DMS53 treated with DMSO at 0.1 percent for 48 hours (cell line): ENCODE measurements around the gene TRAPPC2.
"Not testable (repeated sequence)": the region's sequence is repeated elsewhere in the genome, so short reads cannot be mapped to it uniquely, and the experiment has no call there.

Experiments used
- DNase-seq: peaks from one replicate; lab custom pipeline; 2025; ENCODE audit not compliant: unreplicated experiment; lab: John Stamatoyannopoulos, UW

The TRAPPC2 gene

DNA sequence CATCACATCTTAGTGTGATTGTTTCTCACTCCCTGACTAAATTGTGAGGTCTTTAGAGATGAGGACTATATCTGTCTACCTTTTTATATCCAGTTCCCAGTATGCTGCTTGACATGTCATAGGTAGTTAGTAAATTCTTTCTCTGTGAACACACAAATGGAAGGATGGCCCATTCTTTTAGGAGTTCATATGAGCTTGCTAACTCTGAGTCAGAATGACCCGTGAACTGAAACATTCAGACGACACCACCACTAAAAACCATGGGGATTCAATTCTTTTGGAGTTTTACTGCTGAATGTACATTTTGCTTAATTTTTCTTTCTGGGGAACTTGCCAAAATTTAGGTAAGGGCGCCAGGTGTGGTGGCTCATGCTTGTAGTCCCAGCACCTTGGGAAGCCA, 14.1 kb upstream of the TRAPPC2 start:
- no peak for DNase-seq

DNA sequence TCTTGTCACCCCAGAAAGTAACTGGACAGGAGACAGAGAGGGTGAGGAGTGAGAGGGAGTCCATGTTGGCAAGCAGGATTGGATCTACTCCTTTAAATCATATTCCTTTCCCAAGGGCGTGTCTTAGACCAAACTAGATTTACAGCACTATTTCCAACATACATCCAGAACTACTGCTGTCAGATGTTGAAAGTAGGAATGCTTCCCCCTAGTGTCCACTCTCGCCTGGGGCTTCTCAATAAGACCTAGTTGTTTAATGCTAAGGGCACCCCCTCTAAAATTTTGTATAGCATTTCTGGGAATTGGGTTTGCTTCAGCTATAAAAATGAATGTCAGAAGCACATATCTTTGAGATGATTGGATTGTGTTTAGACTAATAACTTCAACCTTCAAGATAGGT, 13.4 kb upstream of the TRAPPC2 start:
- peak; percentile 1 for DNase-seq

DNA sequence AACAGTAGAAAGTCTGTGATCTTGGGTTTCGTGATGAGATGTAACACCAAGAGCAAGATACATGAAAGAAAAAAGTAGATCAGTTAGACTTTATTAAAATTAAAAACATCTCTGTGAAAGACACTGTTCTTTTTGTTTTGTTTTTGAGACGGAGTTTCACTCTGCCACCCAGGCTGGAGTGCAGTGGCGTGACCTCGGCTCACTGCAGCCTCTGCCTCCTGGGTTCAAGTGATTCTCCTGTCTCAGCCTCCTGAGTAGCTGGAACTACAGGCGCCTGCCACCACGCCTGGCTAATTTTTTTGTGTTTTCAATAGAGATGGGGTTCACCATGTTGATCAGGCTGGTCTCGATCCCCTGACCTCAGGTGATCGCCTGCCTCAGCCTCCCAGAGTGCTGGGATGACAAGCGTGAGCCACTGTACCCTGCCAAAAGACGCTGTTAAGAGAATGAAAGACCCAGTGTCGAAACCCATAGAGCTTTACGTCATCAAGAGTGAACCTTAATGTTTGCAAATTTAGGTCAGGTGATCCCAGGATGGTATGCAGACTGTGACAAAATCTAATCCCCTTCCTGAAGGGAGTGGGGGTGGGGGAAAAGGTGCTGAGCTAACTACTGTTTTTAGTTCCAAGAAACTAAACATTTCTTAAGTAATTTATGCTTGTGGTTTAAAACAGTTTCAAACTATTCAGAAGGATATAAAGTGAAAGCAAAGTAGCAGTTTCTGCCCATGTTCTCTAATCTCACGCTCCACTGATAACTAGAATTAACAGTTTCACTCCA, 8.2 kb upstream of the TRAPPC2 start:
- no peak for DNase-seq

- DNase-seq = no peak
These were observed 7.3 kb upstream of the TRAPPC2 start for GRCh38 chrX:13741695-13742094.

- DNase-seq = no peak
These were observed 914 bp downstream of the TRAPPC2 start for GRCh38 chrX:13733506-13733905.

DNA sequence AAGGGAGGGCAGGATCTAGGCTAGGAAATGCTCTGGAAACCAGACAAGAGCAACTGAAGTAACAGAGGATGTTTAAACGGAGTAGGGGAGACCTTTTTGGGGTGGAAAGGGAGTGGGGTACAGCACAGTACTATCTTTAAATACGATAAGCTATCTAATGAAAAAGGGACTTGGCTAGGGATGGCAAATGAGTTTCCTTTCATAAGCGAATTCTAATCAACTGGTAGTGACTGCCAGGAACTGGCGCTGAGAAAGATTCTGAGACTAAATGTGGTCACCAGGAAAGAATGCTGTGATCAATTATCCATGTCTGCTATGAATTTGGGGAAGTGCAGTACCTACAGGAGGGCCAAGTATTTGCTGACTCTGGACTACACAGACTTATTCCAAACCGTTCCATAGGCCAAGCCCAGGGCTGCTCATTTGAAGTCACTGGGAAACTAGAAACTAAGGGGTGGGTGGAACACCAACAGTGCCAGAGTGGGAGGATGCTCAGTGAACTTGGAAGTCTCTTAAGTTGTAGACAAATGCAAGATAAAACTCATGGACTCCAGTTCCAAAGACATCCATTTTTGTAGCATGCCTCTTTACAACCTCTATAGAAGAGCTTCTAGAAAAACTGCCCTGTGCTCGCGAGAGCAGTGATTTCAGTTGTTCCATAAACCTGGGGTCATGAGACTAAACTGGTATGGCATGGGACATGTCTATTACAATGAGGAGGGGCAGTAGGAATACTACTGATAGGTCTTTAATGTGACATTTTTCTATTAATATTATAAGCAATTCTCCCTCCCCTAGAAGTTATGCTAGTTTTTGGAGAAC, 2.0 kb downstream of the TRAPPC2 start:
- no peak for DNase-seq

DNA sequence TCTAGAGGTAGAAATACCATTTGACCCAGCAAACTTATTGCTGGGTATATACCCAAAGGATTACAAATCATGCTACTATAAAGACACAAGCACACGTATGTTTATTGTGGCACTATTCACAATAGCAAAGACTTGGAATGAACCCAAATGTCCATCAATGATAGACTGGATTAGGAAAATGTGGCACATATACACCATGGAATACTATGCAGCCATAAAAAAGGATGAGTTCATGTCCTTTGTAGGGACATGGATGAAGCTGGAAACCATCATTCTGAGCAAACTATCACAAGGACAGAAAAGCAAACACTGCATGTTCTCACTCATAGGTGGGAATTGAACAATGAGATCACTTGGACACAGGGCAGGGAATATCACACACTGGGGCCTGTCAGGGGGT, 3.9 kb downstream of the TRAPPC2 start:
- DNase-seq = not testable (repeated sequence)

GRCh38 chrX:13726583-13726982, 7.8 kb downstream of the TRAPPC2 start:
- DNase-seq = not testable (repeated sequence)

DNA sequence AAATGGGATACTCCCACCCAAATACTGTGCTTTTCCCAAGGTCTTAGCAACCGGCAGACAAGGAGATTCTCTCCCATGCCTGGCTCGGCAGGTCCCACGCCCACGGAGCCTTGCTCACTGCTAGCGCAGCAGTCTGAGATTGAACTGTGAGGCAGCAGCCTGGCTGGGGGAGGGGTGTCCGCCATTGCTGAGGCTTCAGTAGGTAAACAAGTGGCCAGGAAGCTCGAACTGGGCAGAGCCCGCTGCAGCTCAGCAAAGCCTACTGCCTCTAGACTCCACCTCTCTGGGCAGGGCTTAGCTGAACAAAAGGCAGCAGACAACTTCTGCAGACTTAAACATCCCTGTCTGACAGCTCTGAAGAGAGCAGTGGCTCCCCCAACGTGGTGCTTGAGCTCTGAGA, 9.5 kb downstream of the TRAPPC2 start:
- peak; percentile 17 for DNase-seq

DNA sequence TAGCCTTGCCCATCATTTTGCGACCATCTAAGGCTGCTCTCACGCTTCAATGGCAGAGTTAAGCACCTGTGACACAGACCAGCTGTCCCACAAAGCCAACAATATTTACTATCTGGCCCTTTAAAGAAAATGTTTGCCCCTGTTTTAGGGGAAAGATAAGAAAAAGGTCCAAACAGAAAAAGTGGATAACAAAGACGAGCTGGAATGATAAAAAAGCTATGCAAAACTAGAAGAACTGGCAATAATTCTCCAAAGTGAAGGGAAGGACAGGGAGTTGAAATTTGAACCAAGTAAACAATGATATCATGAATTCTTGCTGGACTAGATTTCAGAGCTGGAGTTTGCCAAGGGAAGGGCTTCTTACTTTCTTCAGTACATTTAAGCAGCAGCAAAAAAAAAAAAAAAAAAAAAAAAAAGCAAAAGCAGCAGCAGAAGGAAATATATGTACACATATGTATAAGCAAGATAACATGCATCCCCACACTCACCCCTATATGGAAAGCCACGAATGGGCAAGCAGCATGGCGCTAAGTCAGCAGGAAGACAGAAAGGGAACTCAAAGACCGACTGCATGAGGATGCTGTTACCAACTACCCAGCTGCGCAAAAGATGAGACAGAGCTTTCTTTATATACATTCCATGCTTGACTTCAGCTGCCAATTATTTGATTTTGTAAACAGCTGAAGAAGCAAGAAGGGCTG, 12.5 kb downstream of the TRAPPC2 start:
- peak; percentile 30 for DNase-seq

DNA sequence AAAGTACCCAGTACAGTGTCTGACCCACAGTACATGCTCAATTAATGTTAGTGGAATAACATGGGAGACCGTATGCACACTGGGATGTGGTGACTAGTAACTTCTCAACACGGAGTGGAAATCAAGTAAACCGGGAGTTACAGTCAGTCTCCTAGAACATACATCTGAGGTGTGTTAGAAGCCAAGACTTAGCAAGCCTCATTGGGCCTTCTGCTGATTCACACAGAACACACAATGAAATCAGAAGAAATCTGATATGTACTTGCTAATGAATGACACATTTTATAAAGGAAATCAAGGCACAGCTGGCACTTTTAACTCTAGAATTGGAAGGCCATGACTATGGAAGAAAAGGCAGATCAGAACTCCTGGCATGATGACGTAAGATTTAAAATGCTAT, 13.0 kb downstream of the TRAPPC2 start:
- DNase-seq = peak; percentile 30

- DNase-seq = no peak
These were observed 15.1 kb downstream of the TRAPPC2 start for GRCh38 chrX:13719192-13719856.

- DNase-seq = no peak
These were observed 16.5 kb downstream of the TRAPPC2 start for GRCh38 chrX:13717700-13718472.

DNA sequence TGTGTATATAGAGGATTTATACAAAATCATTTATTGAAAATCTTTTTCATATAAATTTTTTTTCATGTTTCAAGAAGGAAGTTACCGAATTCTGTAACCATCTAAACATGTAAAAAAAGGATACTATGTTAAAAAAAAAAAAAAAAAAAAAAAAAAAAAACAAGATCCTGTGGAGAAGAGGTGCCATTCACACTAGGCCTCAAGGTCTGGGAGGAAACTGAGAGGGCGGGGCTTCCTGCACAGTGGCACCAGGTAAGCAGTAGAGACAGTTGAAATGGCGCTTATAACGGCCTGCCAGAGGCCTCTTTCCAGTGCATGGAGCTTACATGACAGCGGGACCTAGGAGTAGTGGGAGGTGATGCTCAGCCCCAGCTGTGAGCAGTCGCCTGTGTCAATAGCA, 17.5 kb downstream of the TRAPPC2 start:
- DNase-seq = no peak

DNA sequence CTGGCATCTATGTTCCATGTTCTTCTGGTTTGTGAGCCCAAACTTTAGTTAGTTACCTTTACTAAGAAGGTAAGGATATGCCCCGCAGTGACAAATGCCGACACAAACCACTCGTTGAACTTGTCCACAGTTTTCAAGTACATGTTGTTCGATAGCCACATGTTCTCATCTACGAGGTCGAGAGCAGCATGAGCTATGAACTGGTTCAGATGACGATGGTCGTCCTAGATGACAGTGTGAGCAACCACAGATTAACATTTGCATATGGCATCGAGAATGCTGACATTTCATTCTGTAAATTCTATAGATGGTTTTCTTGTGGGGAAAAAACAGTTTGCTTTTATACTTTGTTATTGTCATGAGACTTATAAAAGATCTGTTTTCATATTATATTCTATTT, 18.0 kb downstream of the TRAPPC2 start:
- no peak for DNase-seq

- DNase-seq = no peak
These were observed 23.3 kb downstream of the TRAPPC2 start for GRCh38 chrX:13711141-13711540.

DNA sequence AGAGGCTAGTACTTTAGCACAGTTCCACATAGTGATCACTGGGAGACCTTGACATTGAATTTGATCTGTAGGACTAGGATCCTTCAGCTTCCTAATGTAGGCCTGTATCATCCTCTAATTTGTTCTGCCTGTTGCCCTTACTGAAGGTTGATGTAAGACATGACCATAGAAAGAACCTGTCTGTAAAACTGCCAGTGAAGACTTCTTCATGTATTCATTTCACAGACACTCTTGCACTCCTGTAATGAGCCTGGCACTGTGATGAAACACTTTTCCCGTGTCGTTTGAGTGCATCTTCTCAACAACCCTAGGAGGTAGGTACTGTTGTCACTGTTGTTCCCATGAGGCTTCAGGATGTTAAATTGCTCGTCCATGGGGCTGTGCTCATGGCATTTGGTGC, 30.8 kb downstream of the TRAPPC2 start:
- DNase-seq = no peak

GRCh38 chrX:13703135-13703534, 31.3 kb downstream of the TRAPPC2 start:
- no peak for DNase-seq

GRCh38 chrX:13702111-13702789, 32.2 kb downstream of the TRAPPC2 start:
- no peak for DNase-seq

DNA sequence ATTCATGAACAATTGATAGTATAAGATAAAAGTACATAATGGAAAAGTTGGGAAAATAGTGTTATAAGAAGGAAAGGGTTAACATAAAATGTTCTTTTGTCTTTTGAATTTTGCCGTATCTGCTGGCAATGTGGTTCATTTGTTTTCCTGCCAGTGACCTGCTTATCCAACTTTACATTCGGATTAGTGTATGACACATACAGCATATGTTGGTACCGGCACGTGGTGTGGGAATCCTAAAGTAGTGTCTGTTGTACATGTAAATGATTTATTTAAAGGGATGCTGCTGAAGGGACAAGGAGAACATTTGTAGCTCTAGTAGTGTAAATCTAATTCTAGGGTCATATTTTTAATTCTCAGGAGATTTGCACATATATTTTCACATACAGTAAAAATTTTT, 34.0 kb downstream of the TRAPPC2 start:
- DNase-seq = no peak
